Measurements from ENCODE around the gene CDK5RAP1. TPM values are rescaled to one million over a fixed set of nuclear protein-coding genes. Genes with fewer than 3 reads are reported as not detected.

Gene CDK5RAP1
- total and polyA plus RNA-seq, 2 of the 8 experiments (the other 6 are each of a cell fraction or from before 2014, with no cell fraction given), result 37.8 to 46.6 TPM

DNA sequence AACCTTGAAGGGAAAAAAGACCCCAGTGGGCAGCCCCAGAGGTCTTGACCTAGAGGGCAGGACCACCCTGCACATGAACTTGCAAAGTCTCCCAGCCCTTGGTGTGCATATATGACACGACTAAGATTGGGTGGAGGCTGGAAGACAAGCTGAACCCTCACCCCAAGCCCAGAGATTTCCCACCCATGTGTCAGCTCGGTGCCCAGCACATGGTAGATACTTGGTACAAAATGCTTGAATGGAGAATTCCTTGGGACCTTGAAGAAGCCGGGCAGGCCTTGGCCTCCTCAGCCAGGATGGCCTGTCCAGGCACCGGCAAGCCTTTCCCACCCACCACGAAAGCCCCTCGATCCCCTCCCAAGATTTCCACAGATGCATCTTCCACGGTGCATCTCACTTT, 67.7 kb downstream of the CDK5RAP1 start (continued):
- TF ChIP-seq CHD7 (IDR thresholded peaks at IDR 0.05; ENCODE audit: insufficient replicate concordance, low read length) (no peak), CHD2 (IDR thresholded peaks at IDR 0.05; ENCODE audit: low read length) (no peak), EP300 (IDR thresholded peaks at IDR 0.05; ENCODE audit: borderline replicate concordance in 1 of 2, low read depth in 2 of 2, low read length in 2 of 2) (no peak)

All from H1 (cell line).